ENCODE results near the gene DLST. TPM values are rescaled to one million over a fixed set of nuclear protein-coding genes. Genes with fewer than 3 reads are reported as not detected.

DLST gene
- total RNA-seq, 2 experiments from 2014 or later = 111 to 124 TPM

- no peak overlapping the region for H3K4me3 Mint-ChIP-seq
- H3K27me3 Mint-ChIP-seq = no peaks in the 10 kb centered on the region
- ATAC-seq (ENCODE audit: low read depth) (no peak), DNase-seq (no peak)
- no peak overlapping the region for H3K27ac Mint-ChIP-seq
- POLR2A ChIA-PET = interaction anchor here (6.3 kb wide), 1 partner anchor 41 kb away, joined by 51 read pairs; no protein-coding TSS in a partner anchor
- peaks cover 21% of the 10 kb centered on the region for H3K4me1 Mint-ChIP-seq
- no peaks in the 10 kb centered on the region for H3K36me3 Mint-ChIP-seq
- no peaks in the 10 kb centered on the region for H3K9me3 Mint-ChIP-seq
Observed at GRCh38 chr14:74865156-74865555, 16.6 kb upstream of the DLST start.

- ATAC-seq (ENCODE audit: low read depth) (no peak), DNase-seq (no peak)
- Mint-ChIP-seq H3K27me3 (no peaks in the 10 kb centered on the region), H3K36me3 (no peaks in the 10 kb centered on the region), H3K4me3 (peak overlapping the region; percentile 39), H3K4me1 (peaks cover 21% of the 10 kb centered on the region), H3K9me3 (no peaks in the 10 kb centered on the region), H3K27ac (peak overlapping the region; percentile 85)
- POLR2A ChIA-PET = interaction anchor here (0.8 to 3.2 kb wide), 7 partner anchors 9 to 260 kb away, joined by 3 to 52 read pairs (median 4); partner anchors contain the start of genes DLST, NEK9 and PROX2
Observed at GRCh38 chr14:74866708-74867389, 14.9 kb upstream of the DLST start.

- POLR2A ChIA-PET = interaction anchor here (0.5 to 3.2 kb wide), 12 partner anchors 9 to 259 kb away, joined by 3 to 52 read pairs (median 4); partner anchors contain the start of genes DLST, NEK9 and PROX2
- no peaks in the 10 kb centered on the region for H3K9me3 Mint-ChIP-seq
- peak overlapping the region; percentile 39 for H3K4me3 Mint-ChIP-seq
- H3K27me3 Mint-ChIP-seq = no peaks in the 10 kb centered on the region
- ATAC-seq (ENCODE audit: low read depth) (peak; percentile 96), DNase-seq (peak; percentile 69)
- H3K4me1 Mint-ChIP-seq = peaks cover 21% of the 10 kb centered on the region
- H3K27ac Mint-ChIP-seq = peak overlapping the region; percentile 85
- no peaks in the 10 kb centered on the region for H3K36me3 Mint-ChIP-seq
Observed at GRCh38 chr14:74867673-74868072, 14.0 kb upstream of the DLST start.

- ATAC-seq (ENCODE audit: low read depth) = no peak
- no peaks in the 10 kb centered on the region for H3K36me3 Mint-ChIP-seq
- POLR2A ChIA-PET = interaction anchor here (0.9 to 3.2 kb wide), 3 partner anchors 13 to 48 kb away, joined by 4 to 52 read pairs (median 4); partner anchors contain the start of gene DLST
- DNase-seq = no peak
- no peaks in the 10 kb centered on the region for H3K27me3 Mint-ChIP-seq
- no peak overlapping the region for H3K4me3 Mint-ChIP-seq
- no peaks in the 10 kb centered on the region for H3K9me3 Mint-ChIP-seq
- H3K4me1 Mint-ChIP-seq = peaks cover 21% of the 10 kb centered on the region
- H3K27ac Mint-ChIP-seq = no peak overlapping the region
Observed at GRCh38 chr14:74868739-74869138, 13.0 kb upstream of the DLST start.

GRCh38 chr14:74871819-74872218 is 9.9 kb upstream of the DLST start:
- Mint-ChIP-seq H3K4me3 (no peak overlapping the region), H3K27me3 (no peaks in the 10 kb centered on the region), H3K9me3 (no peaks in the 10 kb centered on the region), H3K27ac (no peak overlapping the region), H3K36me3 (no peaks in the 10 kb centered on the region), H3K4me1 (peaks cover 29% of the 10 kb centered on the region)
- DNase-seq (no peak), ATAC-seq (ENCODE audit: low read depth) (no peak)
- POLR2A ChIA-PET = interaction anchor here (2.9 kb wide), 1 partner anchor 10 kb away, joined by 18 read pairs; the partner anchor contains the start of gene DLST

- peaks cover 23% of the 10 kb centered on the region for H3K4me1 Mint-ChIP-seq
- no peaks in the 10 kb centered on the region for H3K9me3 Mint-ChIP-seq
- H3K4me3 Mint-ChIP-seq = peak overlapping the region; percentile 60
- DNase-seq (no peak), ATAC-seq (ENCODE audit: low read depth) (no peak)
- peak overlapping the region; percentile 90 for H3K27ac Mint-ChIP-seq
- POLR2A ChIA-PET = interaction anchor here (0.8 to 1.3 kb wide), 3 partner anchors 8 to 54 kb away, joined by 4 to 5 read pairs (median 5); no protein-coding TSS in a partner anchor
- H3K36me3 Mint-ChIP-seq = no peaks in the 10 kb centered on the region
- H3K27me3 Mint-ChIP-seq = no peaks in the 10 kb centered on the region
Observed at GRCh38 chr14:74875204-74875603, 6.5 kb upstream of the DLST start.

GRCh38 chr14:74875941-74876913 is 5.5 kb upstream of the DLST start, which contains the start of gene PROX2:
PROX2 (minus strand) TSS chr14:74876145; CDS start chr14:74863834, 12,311 bp downstream.
- H3K36me3 Mint-ChIP-seq = no peaks in the 10 kb centered on the region
- no peaks in the 10 kb centered on the region for H3K27me3 Mint-ChIP-seq
- H3K4me1 Mint-ChIP-seq = peaks cover 30% of the 10 kb centered on the region
- peak within 1 kb of the TSS; percentile 60 for H3K4me3 Mint-ChIP-seq
- H3K27ac Mint-ChIP-seq = peak within 1 kb of the TSS; percentile 90
- ATAC-seq (ENCODE audit: low read depth) (peak; percentile 80), DNase-seq (peak; percentile 56)
- POLR2A ChIA-PET = interaction anchor here (0.6 to 1.3 kb wide), 6 partner anchors 7 to 29 kb away, joined by 3 to 6 read pairs (median 4); no protein-coding TSS in a partner anchor
- no peaks in the 10 kb centered on the region for H3K9me3 Mint-ChIP-seq

- DNase-seq (no peak), ATAC-seq (ENCODE audit: low read depth) (no peak)
- no peaks in the 10 kb centered on the region for H3K9me3 Mint-ChIP-seq
- H3K4me3 Mint-ChIP-seq = no peak overlapping the region
- H3K4me1 Mint-ChIP-seq = peaks cover 47% of the 10 kb centered on the region
- H3K36me3 Mint-ChIP-seq = peaks cover 13% of the 10 kb centered on the region
- POLR2A ChIA-PET = interaction anchor here (0.7 to 5.3 kb wide), 5 partner anchors 12 to 117 kb away, joined by 5 to 52 read pairs (median 17); partner anchors contain the start of gene YLPM1
- peak overlapping the region; percentile 4 for H3K27ac Mint-ChIP-seq
- H3K27me3 Mint-ChIP-seq = no peaks in the 10 kb centered on the region
Observed at GRCh38 chr14:74879427-74880182, 2.1 kb upstream of the DLST start.

GRCh38 chr14:74882103-74882920 is 596 bp downstream of the DLST start:
- DNase-seq (no peak), ATAC-seq (ENCODE audit: low read depth) (peak; percentile 53)
- peaks cover 51% of the 10 kb centered on the region for H3K4me1 Mint-ChIP-seq
- H3K4me3 Mint-ChIP-seq = peak overlapping the region; percentile 100
- H3K36me3 Mint-ChIP-seq = peaks cover 20% of the 10 kb centered on the region
- no peaks in the 10 kb centered on the region for H3K27me3 Mint-ChIP-seq
- H3K27ac Mint-ChIP-seq = peak overlapping the region; percentile 99
- POLR2A ChIA-PET = interaction anchor here (0.6 to 5.3 kb wide), 12 partner anchors 11 to 264 kb away, joined by 3 to 52 read pairs (median 10); partner anchors contain the start of genes EIF2B2 and YLPM1
- no peaks in the 10 kb centered on the region for H3K9me3 Mint-ChIP-seq

GRCh38 chr14:74886001-74886400 is 4.3 kb downstream of the DLST start:
- peaks cover 53% of the 10 kb centered on the region for H3K4me1 Mint-ChIP-seq
- no peaks in the 10 kb centered on the region for H3K9me3 Mint-ChIP-seq
- no peak for ATAC-seq (ENCODE audit: low read depth)
- no peak for DNase-seq
- no peaks in the 10 kb centered on the region for H3K27me3 Mint-ChIP-seq
- no peak overlapping the region for H3K27ac Mint-ChIP-seq
- POLR2A ChIA-PET = interaction anchor here (1.4 kb wide), 1 partner anchor 46 kb away, joined by 4 read pairs; no protein-coding TSS in a partner anchor
- no peak overlapping the region for H3K4me3 Mint-ChIP-seq
- H3K36me3 Mint-ChIP-seq = peaks cover 28% of the 10 kb centered on the region

- POLR2A ChIA-PET = interaction anchor here (0.6 to 0.7 kb wide), 3 partner anchors 19 to 600 kb away, joined by 5 to 8 read pairs (median 7); no protein-coding TSS in a partner anchor
- peaks cover 23% of the 10 kb centered on the region for H3K36me3 Mint-ChIP-seq
- no peak overlapping the region for H3K4me3 Mint-ChIP-seq
- H3K27me3 Mint-ChIP-seq = no peaks in the 10 kb centered on the region
- H3K9me3 Mint-ChIP-seq = no peaks in the 10 kb centered on the region
- DNase-seq (no peak), ATAC-seq (ENCODE audit: low read depth) (peak; percentile 10)
- H3K4me1 Mint-ChIP-seq = peaks cover 47% of the 10 kb centered on the region
- peak overlapping the region; percentile 61 for H3K27ac Mint-ChIP-seq
Observed at GRCh38 chr14:74888164-74889158, 6.7 kb downstream of the DLST start.

All from activated naive CD8-positive, alpha-beta T cell treated with anti-CD3 and anti-CD28 coated beads, Interleukin-2, amount 10 ng/mL, durations not matched to agents 7 days and 5 days (primary cell).